Muscle layer of colon (tissue), 2 donors: Measurements from ENCODE around the gene NAT16.

ENCODE experiments used
- H3K27ac ChIP-seq: one replicate; pipeline ENCODE4 v1.7.0; 2013; ENCODE audit warnings: low read depth, mild to moderate bottlenecking, low read length, moderate library complexity
- H3K27me3 ChIP-seq, 2 donors: one replicate each; pipeline ENCODE4 v1.7.0; 2013; ENCODE audit warnings: low read length in 2 of 2, mild to moderate bottlenecking in 2 of 2; ENCODE audit not compliant: insufficient read depth in 2 of 2, control insufficient read depth in 1 of 2
- H3K36me3 ChIP-seq: one replicate; pipeline ENCODE4 v1.7.0; 2013; ENCODE audit warnings: mild to moderate bottlenecking, low read length; ENCODE audit not compliant: insufficient read depth
- H3K4me1 ChIP-seq: one replicate; pipeline ENCODE4 v1.7.0; 2013; ENCODE audit warnings: mild to moderate bottlenecking, low read length; ENCODE audit not compliant: insufficient read depth
- H3K4me3 ChIP-seq, 2 donors: one replicate each; pipeline ENCODE4 v1.7.0; 2013; ENCODE audit warnings: low read length in 2 of 2, low read depth in 1 of 2, mild to moderate bottlenecking in 1 of 2, moderate library complexity in 1 of 2
- H3K9ac ChIP-seq: one replicate; pipeline ENCODE4 v1.7.0; 2013; ENCODE audit warnings: low read length
- H3K9me3 ChIP-seq: one replicate; pipeline ENCODE4 v1.7.0; 2013; ENCODE audit warnings: mild to moderate bottlenecking, low read length
- donor health status: abdominal sarcoma.
- donor health status: Adenocarcinoma of cecum.

NAT16 gene

GRCh38 chr7:101180130-101180755, at the start of gene NAT16:
Gene NAT16 (minus strand): TSS chr7:101180293. CDS start chr7:101174807, 5,486 bp downstream.
- H3K9me3 ChIP-seq = no peaks in the 10 kb centered on the region
- no peaks in the 10 kb centered on the region for H3K4me1 ChIP-seq
- no peak within 1 kb of the TSS for H3K9ac ChIP-seq
- H3K36me3 ChIP-seq = no peaks in the 10 kb centered on the region
- no peak within 1 kb of the TSS for H3K27ac ChIP-seq
- H3K4me3 ChIP-seq = no peak within 1 kb of the TSS
- peaks cover 28 to 68% of the 10 kb centered on the region in 2 donors for H3K27me3 ChIP-seq

GRCh38 chr7:101226721-101227120, 46.6 kb upstream of the NAT16 start:
- Histone ChIP-seq H3K9me3 (no peaks in the 10 kb centered on the region), H3K27ac (no peak overlapping the region), H3K36me3 (peaks cover 29% of the 10 kb centered on the region), H3K27me3 (no peaks in the 10 kb centered on the region), H3K9ac (no peak overlapping the region), H3K4me1 (no peaks in the 10 kb centered on the region), H3K4me3 (no peak overlapping the region)

- peaks cover 29% of the 10 kb centered on the region for H3K36me3 ChIP-seq
- H3K27ac ChIP-seq = no peak overlapping the region
- no peaks in the 10 kb centered on the region for H3K9me3 ChIP-seq
- no peak overlapping the region for H3K4me3 ChIP-seq
- H3K4me1 ChIP-seq = no peaks in the 10 kb centered on the region
- H3K9ac ChIP-seq = no peak overlapping the region
- no peaks in the 10 kb centered on the region for H3K27me3 ChIP-seq
Measured at GRCh38 chr7:101225650-101226049, 45.6 kb upstream of the NAT16 start.

GRCh38 chr7:101223528-101223927, 43.4 kb upstream of the NAT16 start:
- H3K9ac ChIP-seq = no peak overlapping the region
- no peak overlapping the region for H3K27ac ChIP-seq
- no peaks in the 10 kb centered on the region for H3K27me3 ChIP-seq
- peaks cover 8% of the 10 kb centered on the region for H3K4me1 ChIP-seq
- no peaks in the 10 kb centered on the region for H3K9me3 ChIP-seq
- H3K36me3 ChIP-seq = peaks cover 28% of the 10 kb centered on the region
- H3K4me3 ChIP-seq = no peak overlapping the region

GRCh38 chr7:101222275-101222830, 42.3 kb upstream of the NAT16 start:
- Histone ChIP-seq H3K9ac (no peak overlapping the region), H3K27ac (no peak overlapping the region), H3K4me1 (peaks cover 10% of the 10 kb centered on the region), H3K27me3 (no peaks in the 10 kb centered on the region), H3K36me3 (peaks cover 22% of the 10 kb centered on the region), H3K9me3 (no peaks in the 10 kb centered on the region), H3K4me3 (no peak overlapping the region)

GRCh38 chr7:101220295-101220694, 40.2 kb upstream of the NAT16 start:
- H3K4me3 ChIP-seq = no peak overlapping the region
- H3K4me1 ChIP-seq = peaks cover 20% of the 10 kb centered on the region
- no peak overlapping the region for H3K27ac ChIP-seq

GRCh38 chr7:101218236-101219125, 38.4 kb upstream of the NAT16 start:
- Histone ChIP-seq H3K4me1 (peaks cover 24% of the 10 kb centered on the region), H3K27ac (peak overlapping the region; percentile 63), H3K27me3 (no peaks in the 10 kb centered on the region), H3K36me3 (peaks cover 18% of the 10 kb centered on the region), H3K9ac (peak overlapping the region; percentile 75), H3K9me3 (no peaks in the 10 kb centered on the region), H3K4me3 (peak overlapping the region; percentile 91 to 99)

More at GRCh38 chr7:101220295-101220694, 40.2 kb upstream of the NAT16 start:
- Histone ChIP-seq H3K36me3 (peaks cover 21% of the 10 kb centered on the region), H3K9me3 (no peaks in the 10 kb centered on the region), H3K27me3 (no peaks in the 10 kb centered on the region), H3K9ac (no peak overlapping the region)

GRCh38 chr7:101217388-101218235, 37.5 kb upstream of the NAT16 start, which contains the start of the genes PLOD3 and ZNHIT1:
Gene PLOD3 (minus strand): TSS chr7:101217581. CDS start chr7:101217274, 307 bp downstream.
Gene ZNHIT1 (plus strand): TSS chr7:101218165. CDS start chr7:101218196, 31 bp downstream.
- Histone ChIP-seq H3K27me3 (no peaks in the 10 kb centered on the region), H3K4me3 (peak within 1 kb of the TSS; percentile 91 to 99), H3K4me1 (peaks cover 24% of the 10 kb centered on the region), H3K36me3 (peaks cover 16% of the 10 kb centered on the region), H3K27ac (peak within 1 kb of the TSS; percentile 95), H3K9ac (peak within 1 kb of the TSS; percentile 75), H3K9me3 (no peaks in the 10 kb centered on the region)

GRCh38 chr7:101216860-101217387, 36.8 kb upstream of the NAT16 start:
- Histone ChIP-seq H3K4me1 (peaks cover 24% of the 10 kb centered on the region), H3K27ac (peak overlapping the region; percentile 95), H3K9me3 (no peaks in the 10 kb centered on the region)

GRCh38 chr7:101216001-101216859, 36.1 kb upstream of the NAT16 start:
- H3K27me3 ChIP-seq = no peaks in the 10 kb centered on the region
- no peaks in the 10 kb centered on the region for H3K9me3 ChIP-seq
- H3K9ac ChIP-seq = peak overlapping the region; percentile 53
- peaks cover 24% of the 10 kb centered on the region for H3K4me1 ChIP-seq
- H3K27ac ChIP-seq = peak overlapping the region; percentile 95
- peak overlapping the region; percentile 91 to 99 for H3K4me3 ChIP-seq
- peaks cover 25% of the 10 kb centered on the region for H3K36me3 ChIP-seq

More at GRCh38 chr7:101216860-101217387, 36.8 kb upstream of the NAT16 start:
- Histone ChIP-seq H3K4me3 (peak overlapping the region; percentile 91 to 99), H3K9ac (peak overlapping the region; percentile 53), H3K36me3 (peaks cover 18% of the 10 kb centered on the region), H3K27me3 (no peaks in the 10 kb centered on the region)
